CD1c-positive myeloid dendritic cell (primary cell): ENCODE measurements around the gene ULK3.

Experiments used
- DNase-seq: peaks from one replicate; pipeline ENCODE4 v3.0.0-alpha.2; 2016; ENCODE audit errors: extremely low spot score

The ULK3 gene

GRCh38 chr15:74868059-74868458, 25.1 kb upstream of the ULK3 start:
- peak; percentile 95 for DNase-seq

GRCh38 chr15:74867466-74868038, 24.6 kb upstream of the ULK3 start:
- no peak for DNase-seq

GRCh38 chr15:74866090-74866489, 23.1 kb upstream of the ULK3 start:
- peak; percentile 15 for DNase-seq

- no peak for DNase-seq
These were observed 22.4 kb upstream of the ULK3 start for GRCh38 chr15:74865316-74865715.

GRCh38 chr15:74864296-74864695, 21.3 kb upstream of the ULK3 start:
- DNase-seq = no peak

GRCh38 chr15:74863239-74864056, 20.5 kb upstream of the ULK3 start:
- DNase-seq = no peak

GRCh38 chr15:74858369-74858740, 15.4 kb upstream of the ULK3 start:
- DNase-seq = peak; percentile 11

GRCh38 chr15:74857671-74858368, 14.9 kb upstream of the ULK3 start:
- DNase-seq = no peak

GRCh38 chr15:74857082-74857655, 14.2 kb upstream of the ULK3 start:
- no peak for DNase-seq

- DNase-seq = no peak
These were observed 13.6 kb upstream of the ULK3 start for GRCh38 chr15:74856537-74856936.

- DNase-seq = no peak
These were observed 12.9 kb upstream of the ULK3 start for GRCh38 chr15:74855857-74856256.

- DNase-seq = no peak
These were observed 11.6 kb upstream of the ULK3 start for GRCh38 chr15:74854453-74855022.

- DNase-seq = no peak
These were observed 9.0 kb upstream of the ULK3 start for GRCh38 chr15:74851960-74852359.

- DNase-seq = no peak
These were observed 7.4 kb upstream of the ULK3 start for GRCh38 chr15:74850393-74850792.

GRCh38 chr15:74847432-74847831, 4.5 kb upstream of the ULK3 start:
- no peak for DNase-seq

- no peak for DNase-seq
These were observed 2.6 kb upstream of the ULK3 start for GRCh38 chr15:74845581-74845980.

- no peak for DNase-seq
These were observed 2.2 kb upstream of the ULK3 start for GRCh38 chr15:74845208-74845568.

- no peak for DNase-seq
These were observed 1.6 kb upstream of the ULK3 start for GRCh38 chr15:74844319-74845207.

- DNase-seq = no peak
These were observed 939 bp upstream of the ULK3 start for GRCh38 chr15:74843891-74844299.

GRCh38 chr15:74843445-74843828, 481 bp upstream of the ULK3 start:
- no peak for DNase-seq

GRCh38 chr15:74841891-74842373, 1.0 kb downstream of the ULK3 start:
- DNase-seq = no peak
